Measurements from ENCODE around the gene CST6.
"Not testable (repeated sequence)": the region's sequence is repeated elsewhere in the genome, so short reads cannot be mapped to it uniquely, and the experiment has no call there.

Gene CST6

DNA sequence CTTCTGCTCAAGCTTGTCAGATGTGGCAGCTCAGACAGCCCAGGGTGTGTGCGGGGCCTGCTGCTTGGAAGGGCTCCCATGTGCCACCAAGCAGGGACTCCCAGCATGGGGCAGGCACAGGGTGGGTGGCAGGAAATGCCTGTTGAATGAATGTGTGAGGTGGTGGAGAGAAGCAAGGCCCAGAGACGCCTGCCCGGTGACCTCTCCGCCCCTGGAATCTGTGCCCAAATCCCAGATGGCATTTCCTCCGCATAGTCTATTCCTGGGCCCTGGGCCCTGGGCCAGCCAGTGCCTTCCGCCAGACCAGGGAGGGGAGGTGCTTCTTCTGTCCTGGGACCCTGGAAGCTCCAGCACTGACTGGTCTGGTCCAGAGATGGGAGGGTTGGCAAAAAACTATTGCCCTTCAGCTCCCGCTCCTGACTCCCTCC, 3.7 kb downstream of the CST6 start:
- DNase-seq (ENCODE audit: low spot score) = no peak

DNA sequence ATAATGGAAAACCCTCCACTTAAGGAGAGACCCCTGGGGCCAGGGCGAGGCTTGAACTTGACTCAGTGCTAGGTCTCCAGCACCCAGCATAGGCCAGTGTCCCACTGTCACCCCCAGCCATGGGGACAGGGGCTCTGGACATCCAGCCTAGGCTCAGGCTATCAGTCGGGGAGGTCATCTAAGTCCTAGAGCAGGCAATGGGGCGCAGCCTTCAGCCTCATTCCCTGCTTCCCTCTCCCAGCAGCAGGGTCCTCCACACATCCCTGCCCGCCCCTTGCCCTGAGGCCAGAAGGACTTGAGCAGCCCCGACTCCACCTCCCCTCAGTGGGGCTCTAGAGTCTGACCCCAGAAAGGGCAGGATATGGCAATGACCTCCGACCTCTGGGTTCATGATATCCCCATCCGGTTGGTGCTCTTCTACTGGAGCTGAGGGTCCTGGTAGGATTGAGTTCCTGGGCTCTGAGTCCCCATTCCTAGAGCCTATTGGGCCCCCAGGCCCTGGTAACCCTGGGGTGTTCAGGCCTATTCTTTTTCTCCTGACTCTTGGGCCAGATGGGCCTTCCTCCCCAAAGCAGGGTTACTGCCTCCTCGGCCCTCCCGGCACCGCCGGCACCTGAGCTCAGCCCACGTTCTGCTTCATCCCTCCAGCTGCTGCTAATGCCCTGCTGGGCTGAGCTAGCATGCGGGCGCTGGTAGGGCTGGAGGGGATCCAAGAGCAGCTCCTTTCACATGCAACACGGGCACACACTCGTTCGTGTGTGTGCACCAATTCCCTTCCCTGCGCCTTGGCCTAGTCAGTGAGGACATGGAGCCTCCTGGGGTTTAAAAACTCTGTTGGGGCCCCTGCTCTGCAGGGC, 4.4 kb downstream of the CST6 start:
- no peak for DNase-seq (ENCODE audit: low spot score)

DNA sequence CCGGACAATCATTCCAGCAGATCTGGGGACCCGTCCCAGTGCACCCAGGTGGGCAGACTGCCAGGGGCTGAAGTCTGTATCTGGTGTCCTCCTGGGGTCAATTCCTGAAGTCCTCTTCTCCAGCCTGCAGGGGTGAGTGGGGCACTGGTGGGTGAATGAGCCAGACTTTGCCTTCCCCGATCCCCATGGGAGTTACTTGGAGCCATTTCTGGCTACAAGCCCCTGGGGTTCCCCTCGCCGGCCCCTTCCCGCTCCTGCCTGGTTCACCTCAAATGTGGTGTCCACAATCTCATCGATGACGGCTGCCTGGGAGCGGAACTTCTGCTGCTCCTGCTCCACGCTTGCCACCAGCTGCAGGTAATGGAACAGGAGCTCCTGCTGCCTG, 5.0 kb downstream of the CST6 start:
- DNase-seq (ENCODE audit: low spot score) = no peak

DNA sequence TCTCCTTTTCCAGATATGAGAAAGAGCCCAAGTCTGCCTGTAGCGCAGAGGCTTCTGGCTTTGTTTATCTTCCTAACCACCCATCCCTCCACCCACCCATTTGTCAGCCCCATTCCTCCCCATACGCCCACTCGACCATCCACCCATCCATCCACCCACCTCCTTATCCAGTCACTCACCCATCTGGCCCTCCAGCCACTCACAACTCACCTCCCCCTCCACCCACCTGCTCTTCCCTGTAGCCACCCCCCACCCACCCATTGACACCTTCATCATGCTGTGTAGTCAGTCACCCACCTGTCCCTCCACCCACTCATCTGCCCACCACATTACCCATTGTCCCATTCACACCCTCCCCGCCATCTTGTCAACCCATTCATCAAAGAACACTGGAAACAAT, 5.5 kb downstream of the CST6 start:
- no peak for DNase-seq (ENCODE audit: low spot score)

DNA sequence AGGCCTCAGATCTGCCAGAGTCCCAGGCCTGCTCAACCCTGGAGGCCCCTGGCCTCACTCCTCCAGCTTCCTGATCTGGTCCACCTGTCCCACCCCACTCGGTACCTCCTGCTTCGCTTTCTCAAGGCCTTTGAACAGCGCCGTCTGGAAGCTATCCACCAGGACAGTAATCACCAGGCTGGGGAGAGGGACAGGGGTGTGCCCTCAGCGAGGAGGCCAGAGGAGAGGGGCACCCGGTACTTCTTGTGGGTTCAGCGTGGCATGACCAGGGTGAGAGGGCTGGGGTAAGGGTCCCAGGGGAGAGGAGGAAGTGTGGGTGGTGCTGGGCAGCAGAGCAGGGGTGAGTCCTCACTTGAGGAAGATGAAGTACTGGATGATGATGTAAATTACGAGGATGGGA, 8.4 kb downstream of the CST6 start:
- DNase-seq (ENCODE audit: low spot score) = no peak

DNA sequence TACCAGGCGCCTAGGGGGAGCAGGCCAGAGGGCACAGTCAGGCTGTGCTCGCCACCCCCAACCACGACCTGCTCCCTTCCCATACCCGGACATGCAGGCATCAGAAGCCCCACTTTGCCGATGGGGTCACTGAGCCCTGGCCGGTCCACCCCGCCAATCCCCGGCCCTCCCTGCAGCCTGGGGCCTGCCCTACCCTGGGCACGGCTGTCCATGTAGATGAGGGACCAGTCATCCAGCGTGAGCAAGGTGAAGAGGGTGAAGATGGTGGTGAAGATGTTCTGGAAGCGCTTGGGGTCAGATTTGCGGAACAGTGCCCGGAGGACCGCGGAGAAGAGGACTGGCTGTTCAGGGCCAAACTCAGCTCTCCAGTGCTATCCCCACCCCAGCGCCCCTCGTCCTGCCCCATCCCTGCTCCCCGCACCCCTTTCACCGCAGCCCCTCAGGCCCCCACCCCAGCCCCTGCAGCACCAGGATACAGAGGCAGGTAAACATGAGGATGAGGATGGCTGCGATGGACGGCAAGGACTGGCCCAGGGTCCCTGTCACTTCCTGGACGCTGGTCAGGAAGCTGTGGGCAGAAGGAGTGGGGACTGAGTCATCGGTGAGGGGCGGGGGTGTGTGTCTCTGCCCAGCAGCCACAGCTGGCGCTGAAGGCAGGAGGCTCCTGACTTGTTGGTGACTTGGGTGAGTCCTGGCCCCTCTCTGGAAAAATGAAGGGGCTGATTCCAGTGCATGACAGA, 9.0 kb downstream of the CST6 start:
- DNase-seq (ENCODE audit: low spot score) = no peak

DNA sequence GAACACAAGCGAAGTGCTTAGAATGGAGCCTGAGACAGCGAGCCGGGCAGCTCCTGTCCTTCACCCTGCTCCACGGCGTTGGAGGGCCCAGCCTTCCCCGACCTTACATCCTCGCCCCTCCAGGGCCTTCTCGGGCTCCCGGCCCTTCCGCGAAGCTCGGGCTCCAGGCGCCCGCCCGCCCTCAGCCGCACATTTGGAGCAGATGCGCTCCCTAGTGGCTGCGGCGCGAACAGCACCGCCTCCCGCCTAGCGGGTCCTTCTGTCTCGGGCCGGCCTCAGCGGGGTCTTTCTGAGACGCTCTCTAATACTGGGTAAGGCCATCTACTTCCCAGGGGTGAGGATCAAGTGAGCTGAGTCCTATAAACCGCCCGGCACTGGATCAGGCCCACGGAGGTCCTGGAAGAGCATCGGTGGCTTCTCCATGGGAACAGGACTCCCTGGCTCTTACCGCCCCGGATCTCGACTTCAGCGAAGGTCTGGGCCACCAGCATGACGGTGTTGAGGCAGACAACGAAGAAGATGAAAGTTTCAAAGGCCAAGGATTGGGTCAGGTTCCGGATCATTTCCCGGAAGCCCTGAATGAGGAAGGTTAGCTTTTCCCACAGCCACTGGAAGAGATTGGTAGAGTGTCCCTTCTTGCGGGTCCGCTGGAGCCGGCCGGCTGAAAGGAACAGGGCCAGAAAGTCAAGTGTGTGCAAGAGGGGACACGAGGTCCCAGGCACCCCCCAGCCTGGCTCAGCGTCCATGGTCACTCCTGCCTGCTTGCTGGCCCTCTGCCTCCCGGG, 10.8 kb downstream of the CST6 start:
- DNase-seq (ENCODE audit: low spot score) = peak; percentile 12

DNA sequence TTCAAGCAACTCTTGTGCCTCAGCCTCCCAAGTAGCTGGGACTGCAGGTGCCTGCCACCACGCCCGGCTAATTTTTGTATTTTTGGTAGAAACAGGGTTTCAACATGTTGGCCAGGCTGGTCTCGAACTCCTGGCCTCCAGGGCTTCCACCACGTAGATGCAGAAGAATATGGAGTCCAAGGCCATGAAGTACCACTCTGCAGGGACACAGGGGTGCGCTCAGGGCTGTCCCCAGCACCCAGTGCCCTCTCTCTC, 11.3 kb downstream of the CST6 start:
- DNase-seq (ENCODE audit: low spot score) = not testable (repeated sequence)

DNA sequence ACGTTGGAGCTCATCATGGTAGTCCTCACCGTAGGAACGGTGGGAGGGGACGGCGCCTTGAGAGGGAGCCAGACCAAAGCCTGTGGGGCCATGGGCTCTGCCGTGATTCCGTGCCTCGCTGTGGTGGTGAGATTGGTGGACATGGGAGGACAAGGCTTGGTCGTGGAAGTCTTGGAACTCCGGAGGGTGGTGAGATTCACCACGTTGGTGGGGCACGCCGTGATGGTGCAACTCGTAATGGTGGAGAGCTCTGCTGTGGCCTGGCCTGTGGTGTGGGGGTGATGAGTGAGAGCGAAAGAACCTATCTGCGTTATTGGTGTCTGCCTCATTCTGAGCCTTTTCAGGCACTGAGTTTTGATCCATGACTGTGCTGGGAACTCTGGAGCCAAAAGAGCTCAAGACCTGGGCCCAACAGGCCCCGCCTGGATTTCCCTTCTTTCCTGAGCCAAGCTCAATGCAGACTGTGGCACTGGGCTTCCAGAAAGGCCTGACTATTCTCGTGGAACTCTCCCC, 14.3 kb downstream of the CST6 start, which contains the start of gene CATSPER1:
Gene CATSPER1, minus strand, starts transcription at position 463 of the 513 bp plus-strand sequence. Its CDS starts 100 bp downstream, at position 363.
- DNase-seq (ENCODE audit: low spot score) = no peak

DNA sequence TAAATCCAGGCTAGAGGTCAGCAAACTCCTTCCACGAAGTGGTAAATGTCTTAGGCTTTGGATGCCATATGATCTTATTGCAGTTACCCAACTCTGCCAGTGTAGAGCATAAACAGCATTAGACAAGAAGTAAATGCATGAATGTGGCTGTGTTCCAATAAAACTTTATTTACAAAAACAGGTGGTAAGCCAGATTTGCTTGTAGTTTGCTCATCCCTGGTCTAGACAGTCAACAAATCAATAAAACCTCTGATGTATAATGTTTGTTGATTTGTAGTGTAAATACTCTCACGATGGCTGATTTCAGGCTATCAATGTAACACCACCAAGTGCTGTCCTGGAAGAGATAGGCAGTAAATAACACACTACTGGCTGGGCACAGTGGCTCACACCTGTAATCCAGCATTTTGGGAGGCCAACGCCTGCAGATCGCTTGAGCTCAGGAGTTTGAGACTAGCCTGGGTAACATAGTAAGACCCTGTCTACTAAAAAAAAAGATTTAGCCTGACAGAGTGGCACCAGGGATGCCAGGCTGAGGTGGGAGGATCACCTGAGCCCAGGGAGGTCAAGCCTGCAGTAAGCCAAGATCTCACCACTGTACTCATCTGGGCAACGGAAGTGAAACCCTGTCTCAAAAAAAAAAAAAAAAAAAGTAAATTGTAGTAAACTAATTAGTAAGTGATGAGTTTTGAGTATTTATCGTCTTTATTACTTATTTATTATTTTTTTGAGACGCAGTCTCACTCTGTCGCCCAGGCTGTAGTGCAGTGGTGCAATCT, 21.3 kb downstream of the CST6 start:
- no peak for DNase-seq (ENCODE audit: low spot score)

DNA sequence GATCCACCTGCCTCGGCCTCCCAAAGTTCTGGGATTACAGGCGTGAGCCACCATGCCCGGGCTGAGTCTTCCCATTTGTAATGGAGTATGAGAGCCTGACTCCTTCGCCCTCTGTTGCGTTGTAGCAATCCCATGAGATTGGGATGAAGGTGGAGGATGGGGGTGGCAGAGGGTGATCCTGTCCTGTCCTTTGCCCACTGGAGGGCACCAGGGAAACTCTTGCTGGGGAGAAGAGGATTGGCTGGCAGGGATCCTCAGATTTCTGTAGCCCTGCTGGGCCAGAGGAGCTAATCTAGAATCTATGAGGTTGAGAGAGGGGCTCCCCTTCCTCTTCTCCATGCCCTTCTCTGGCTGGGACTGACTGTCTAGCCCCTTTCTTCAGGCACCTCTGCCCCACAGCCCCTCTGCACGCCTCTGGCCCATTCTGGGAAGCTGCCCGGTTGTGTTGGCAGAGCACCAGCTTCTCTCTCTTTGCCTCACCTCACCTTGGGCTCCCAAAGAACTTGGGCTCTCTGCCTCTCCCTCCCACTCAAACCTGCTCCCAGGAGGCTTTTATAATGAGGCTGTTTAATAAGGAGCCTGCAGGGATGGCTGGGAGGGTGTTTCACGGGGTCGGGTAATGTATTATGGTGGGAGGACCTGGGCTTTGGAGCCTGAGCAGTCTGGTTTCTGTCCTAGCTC, 24.0 kb downstream of the CST6 start:
- no peak for DNase-seq (ENCODE audit: low spot score)

DNA sequence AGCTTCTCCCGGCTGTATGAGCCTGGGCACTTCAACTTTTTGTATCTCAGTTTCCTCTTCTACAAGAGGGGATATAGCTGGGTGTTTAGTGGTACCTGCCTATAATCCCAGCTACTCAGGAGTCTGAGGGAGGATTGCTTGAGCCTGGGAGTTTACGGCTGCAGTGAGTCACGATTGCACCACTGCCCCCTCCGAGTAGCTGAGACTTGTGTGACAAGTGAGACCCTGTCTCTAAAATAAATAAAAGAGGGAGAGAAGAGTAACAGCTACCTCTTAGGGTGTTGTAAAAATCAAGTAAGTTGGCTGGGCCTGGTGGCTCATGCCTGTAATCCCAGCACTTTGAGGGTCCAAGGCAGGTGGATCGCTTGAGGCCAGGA, 24.5 kb downstream of the CST6 start:
- no peak for DNase-seq (ENCODE audit: low spot score)

DNA sequence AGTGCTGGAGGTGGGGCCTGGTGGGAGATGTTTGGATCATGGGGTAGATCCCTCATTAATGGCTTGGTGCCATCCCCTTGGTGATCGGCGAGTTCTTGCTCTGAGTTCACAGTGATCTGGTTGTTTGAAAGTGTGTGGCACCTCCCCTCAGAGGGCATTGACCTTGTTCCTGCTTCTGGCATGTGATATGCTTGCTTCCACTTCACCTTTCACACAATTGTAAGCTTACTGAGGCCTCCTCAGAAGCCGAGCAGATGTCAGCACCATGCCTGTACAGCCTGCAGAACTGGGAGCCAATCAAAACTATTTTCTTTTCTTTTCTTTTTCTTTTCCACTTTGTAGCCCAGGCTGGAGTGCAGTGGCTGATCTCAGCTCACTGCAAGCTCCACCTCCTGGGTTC, 25.5 kb downstream of the CST6 start:
- DNase-seq (ENCODE audit: low spot score) = no peak

DNA sequence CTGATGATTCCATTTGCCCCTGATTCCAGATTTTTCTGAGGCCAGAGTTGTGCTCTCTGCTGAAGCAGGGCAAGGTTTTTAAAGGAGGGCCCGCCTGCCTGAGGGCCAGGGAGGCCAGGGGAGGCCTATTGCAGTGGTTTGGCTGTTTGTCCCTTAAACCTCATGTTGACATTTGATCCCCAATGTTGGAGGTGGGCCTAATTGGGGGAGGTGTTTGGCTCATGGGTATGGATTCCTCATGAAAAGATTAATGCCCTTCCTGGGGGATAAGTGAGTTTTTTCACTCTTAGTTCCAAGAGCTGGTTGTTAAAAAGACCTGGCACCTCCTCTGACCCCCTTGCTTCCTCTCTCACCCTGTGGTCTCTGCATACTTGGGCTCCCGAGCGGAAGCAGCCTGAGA, 28.0 kb downstream of the CST6 start:
- no peak for DNase-seq (ENCODE audit: low spot score)

DNA sequence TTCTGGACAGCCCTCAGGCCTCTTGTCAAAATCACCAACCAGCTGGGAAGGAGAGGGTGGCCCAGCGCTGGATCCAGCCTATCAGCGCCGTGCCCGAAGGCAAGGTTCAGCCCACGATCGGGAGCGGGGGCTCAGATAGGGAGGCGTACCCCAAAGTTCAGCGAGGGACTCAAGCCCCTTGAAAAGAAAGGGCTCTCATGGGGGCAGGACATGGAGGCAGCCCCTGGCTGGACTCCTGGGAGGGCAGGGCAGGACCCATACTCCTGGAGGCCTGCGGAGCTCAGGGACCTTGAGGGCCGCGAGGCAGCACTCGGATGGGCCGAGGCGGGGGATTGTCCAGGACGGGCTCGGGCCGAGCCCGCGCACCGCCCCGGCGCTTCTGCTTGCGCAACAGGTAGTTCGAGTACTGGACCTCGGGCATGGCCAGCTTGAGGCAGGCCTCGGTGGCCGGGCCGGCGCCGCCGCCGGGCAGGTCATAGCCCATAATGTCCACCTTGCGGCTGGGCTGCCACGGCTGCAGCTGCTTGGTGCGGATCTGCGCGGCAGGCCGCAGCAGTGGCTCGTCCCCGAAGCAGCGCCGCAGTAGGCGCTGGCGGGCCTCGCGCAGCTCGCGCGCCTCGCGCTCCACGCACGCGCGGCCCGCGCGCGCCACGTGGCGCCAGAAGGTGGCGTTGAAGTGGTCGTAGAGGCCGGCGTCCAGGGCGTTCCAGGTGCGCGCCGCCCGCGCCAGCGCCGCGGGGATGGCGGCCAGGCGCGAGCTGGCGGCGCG, 30.6 kb downstream of the CST6 start:
- no peak for DNase-seq (ENCODE audit: low spot score)

DNA sequence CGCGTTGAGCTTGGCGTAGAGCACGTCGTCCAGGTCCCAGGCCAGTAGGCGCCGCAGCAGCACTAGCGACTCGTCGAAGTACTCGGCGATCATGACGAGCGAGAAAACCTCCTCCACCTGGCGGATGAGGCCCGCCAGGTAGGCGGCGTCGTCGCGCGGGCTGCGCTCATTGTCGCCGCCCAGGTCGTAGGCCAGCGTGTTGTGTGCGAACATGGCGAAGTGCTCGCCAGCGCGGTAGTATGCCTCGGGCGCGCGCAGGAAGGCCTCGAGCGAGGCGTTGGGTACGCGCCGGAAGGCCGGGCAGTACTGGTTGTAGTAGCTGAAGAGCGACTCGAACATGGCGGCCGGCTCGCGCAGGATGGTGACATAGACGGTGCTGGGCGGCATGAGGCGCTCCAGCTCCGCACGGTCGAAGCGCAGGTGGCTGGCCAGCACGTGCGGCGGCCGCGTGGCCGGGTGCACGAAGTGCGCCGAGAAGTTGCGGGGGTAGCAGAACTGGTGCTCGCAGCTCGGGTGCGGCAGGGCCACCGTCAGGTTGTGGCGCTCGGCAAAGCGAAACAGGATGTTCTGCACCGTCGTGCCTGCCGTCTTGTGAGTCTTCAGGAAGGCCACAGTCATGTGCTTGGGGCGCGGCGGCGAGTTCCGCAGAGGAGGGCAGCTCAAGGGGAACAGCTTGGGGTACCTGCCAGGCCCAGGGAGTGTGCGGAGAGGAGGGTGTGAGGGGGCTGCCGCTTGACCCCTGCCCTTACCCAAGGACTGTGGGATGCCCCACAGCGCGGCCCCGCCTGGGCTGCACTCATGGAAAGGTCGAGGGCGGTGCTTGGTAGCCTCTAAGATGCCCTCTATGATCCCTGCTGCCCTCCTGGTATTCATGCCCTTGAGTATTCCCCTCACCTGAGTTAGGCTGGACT, 31.4 kb downstream of the CST6 start:
- no peak for DNase-seq (ENCODE audit: low spot score)

DNA sequence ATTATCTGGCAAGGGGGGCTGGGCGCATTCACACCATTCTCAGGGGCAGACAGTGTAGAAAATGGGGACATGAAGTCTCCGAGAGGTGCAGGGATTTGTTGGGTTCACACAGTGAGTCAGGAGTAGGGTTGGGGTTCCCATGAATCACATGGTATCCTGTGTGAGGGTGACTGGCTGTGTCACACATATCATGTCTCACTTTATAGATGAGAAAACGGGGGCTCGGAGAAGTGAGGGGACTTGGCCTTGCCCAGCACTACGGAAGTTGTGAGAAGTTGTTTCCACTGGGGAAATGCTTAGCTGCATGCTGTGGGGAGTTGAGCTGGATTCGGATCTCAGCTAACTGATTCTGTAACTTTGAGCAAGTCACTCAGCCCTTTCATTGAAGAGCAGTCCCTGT, 32.9 kb downstream of the CST6 start:
- DNase-seq (ENCODE audit: low spot score) = no peak

DNA sequence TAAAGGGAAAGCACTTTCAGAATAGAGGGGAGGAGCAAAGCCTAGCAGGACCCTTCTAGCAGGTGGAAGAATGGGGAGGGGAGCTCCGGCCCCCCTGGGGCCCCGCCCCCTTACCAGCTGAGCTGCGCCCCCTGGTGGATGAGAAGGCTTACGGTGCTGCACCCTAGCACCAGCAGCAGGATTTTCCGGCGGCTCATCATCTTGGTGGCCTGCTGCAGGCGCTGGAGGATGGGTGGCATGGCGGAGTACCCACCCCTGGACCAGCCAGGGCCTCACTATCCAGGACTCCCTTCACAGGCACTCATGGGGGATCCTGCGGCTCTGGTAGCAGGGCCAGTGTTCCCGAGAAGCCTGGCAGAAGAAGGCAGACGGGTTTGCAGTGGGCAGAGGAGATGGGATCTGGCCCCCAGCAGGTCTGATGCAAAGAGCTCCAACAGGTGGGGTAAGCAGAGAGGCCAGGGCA, 33.4 kb downstream of the CST6 start:
- DNase-seq (ENCODE audit: low spot score) = peak; percentile 71

DNA sequence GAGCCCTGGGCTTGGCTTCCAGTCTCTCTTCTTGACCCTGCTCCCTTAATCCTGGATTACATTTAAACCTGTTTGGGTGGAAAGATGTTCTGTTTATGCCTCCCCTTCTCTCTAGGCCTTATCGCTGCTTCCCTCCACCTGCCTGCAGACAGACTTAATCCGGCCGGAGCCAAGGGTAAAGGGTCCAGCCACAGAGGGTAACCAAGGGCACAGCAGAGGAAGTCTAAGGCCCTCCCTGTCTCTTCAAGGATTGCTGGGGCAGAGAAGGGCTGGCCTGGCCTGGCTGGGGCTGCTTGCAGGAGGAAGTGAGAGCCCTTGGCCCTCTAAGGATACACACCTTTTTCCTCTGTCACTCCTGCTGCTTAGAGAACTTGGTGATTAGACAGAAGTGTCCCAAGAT, 35.1 kb downstream of the CST6 start:
- DNase-seq (ENCODE audit: low spot score) = no peak
